ENCODE results near the gene PRDM16. TPM values are rescaled to one million over a fixed set of nuclear protein-coding genes. Genes with fewer than 3 reads are reported as not detected.

The PRDM16 gene
- total RNA-seq, 1 donor from 2014 or later = 0.79 TPM

- FAIRE-seq = no peak
Measured at GRCh38 chr1:3440300-3440681, 371.3 kb downstream of the PRDM16 start.

GRCh38 chr1:3440711-3441409, 371.9 kb downstream of the PRDM16 start:
- H3K36me3 ChIP-seq (ENCODE audit: control insufficient read depth, insufficient read depth, low read length) = no peaks in the 10 kb centered on the region
- no peak for TF ChIP-seq CTCF (IDR thresholded peaks at IDR 0.05; ENCODE audit: insufficient read depth, low read length, severe bottlenecking)
- FAIRE-seq = no peak
- no peak for DNase-seq (ENCODE audit: low read depth)
- no peak overlapping the region for H3K4me3 ChIP-seq (ENCODE audit: low read depth, low read length)
- H3K27me3 ChIP-seq (ENCODE audit: control insufficient read depth, insufficient read depth, low read length) = peaks cover 1% of the 10 kb centered on the region

More at GRCh38 chr1:3440300-3440681, 371.3 kb downstream of the PRDM16 start:
- no peaks in the 10 kb centered on the region for H3K36me3 ChIP-seq (ENCODE audit: control insufficient read depth, insufficient read depth, low read length)
- DNase-seq (ENCODE audit: low read depth) = no peak
- peaks cover 1% of the 10 kb centered on the region for H3K27me3 ChIP-seq (ENCODE audit: control insufficient read depth, insufficient read depth, low read length)
- TF ChIP-seq CTCF (IDR thresholded peaks at IDR 0.05; ENCODE audit: insufficient read depth, low read length, severe bottlenecking) = no peak
- H3K4me3 ChIP-seq (ENCODE audit: low read depth, low read length) = no peak overlapping the region

- Histone ChIP-seq H3K27me3 (ENCODE audit: control insufficient read depth, insufficient read depth, low read length) (peaks cover 1% of the 10 kb centered on the region), H3K36me3 (ENCODE audit: control insufficient read depth, insufficient read depth, low read length) (no peaks in the 10 kb centered on the region), H3K4me3 (ENCODE audit: low read depth, low read length) (no peak overlapping the region)
- FAIRE-seq = no peak
- no peak for DNase-seq (ENCODE audit: low read depth)
- no peak for TF ChIP-seq CTCF (IDR thresholded peaks at IDR 0.05; ENCODE audit: insufficient read depth, low read length, severe bottlenecking)
Measured at GRCh38 chr1:3441410-3441847, 372.4 kb downstream of the PRDM16 start.

- no peak for TF ChIP-seq CTCF (IDR thresholded peaks at IDR 0.05; ENCODE audit: insufficient read depth, low read length, severe bottlenecking)
- H3K4me3 ChIP-seq (ENCODE audit: low read depth, low read length) = no peak overlapping the region
- DNase-seq (ENCODE audit: low read depth) = no peak
- H3K36me3 ChIP-seq (ENCODE audit: control insufficient read depth, insufficient read depth, low read length) = no peaks in the 10 kb centered on the region
- peaks cover 1% of the 10 kb centered on the region for H3K27me3 ChIP-seq (ENCODE audit: control insufficient read depth, insufficient read depth, low read length)
- no peak for FAIRE-seq
Measured at GRCh38 chr1:3441880-3442279, 372.9 kb downstream of the PRDM16 start.

- no peak for TF ChIP-seq CTCF (IDR thresholded peaks at IDR 0.05; ENCODE audit: insufficient read depth, low read length, severe bottlenecking)
Measured at GRCh38 chr1:3442331-3442730, 373.3 kb downstream of the PRDM16 start.

GRCh38 chr1:3442901-3443300, 373.9 kb downstream of the PRDM16 start:
- H3K27me3 ChIP-seq (ENCODE audit: control insufficient read depth, insufficient read depth, low read length) = peaks cover 1% of the 10 kb centered on the region
- no peak for TF ChIP-seq CTCF (IDR thresholded peaks at IDR 0.05; ENCODE audit: insufficient read depth, low read length, severe bottlenecking)

More at GRCh38 chr1:3442331-3442730, 373.3 kb downstream of the PRDM16 start:
- Histone ChIP-seq H3K36me3 (ENCODE audit: control insufficient read depth, insufficient read depth, low read length) (no peaks in the 10 kb centered on the region), H3K4me3 (ENCODE audit: low read depth, low read length) (no peak overlapping the region), H3K27me3 (ENCODE audit: control insufficient read depth, insufficient read depth, low read length) (peaks cover 1% of the 10 kb centered on the region)
- FAIRE-seq (no peak), DNase-seq (ENCODE audit: low read depth) (no peak)

More at GRCh38 chr1:3442901-3443300, 373.9 kb downstream of the PRDM16 start:
- Histone ChIP-seq H3K4me3 (ENCODE audit: low read depth, low read length) (no peak overlapping the region), H3K36me3 (ENCODE audit: control insufficient read depth, insufficient read depth, low read length) (no peaks in the 10 kb centered on the region)
- DNase-seq (ENCODE audit: low read depth) = no peak
- no peak for FAIRE-seq

Data from bronchial epithelial cell (primary cell).